IMR-90 (cell line): Measurements from ENCODE around the gene RELL2. TPM values are rescaled to one million over a fixed set of nuclear protein-coding genes. Genes with fewer than 3 reads are reported as not detected.
A peak's percentile ranks its signal among the peaks of the same experiment; 100 is the strongest.

ENCODE experiments used
- ATAC-seq: fragments of 200-7000 bp; cut with Tn5 transposase; 2 replicates; pipeline ENCODE4 v1.9.1; 2020; ENCODE audit warnings: low read depth, mild to moderate bottlenecking, moderate library complexity
- BruUV-seq: library from RNA; stranded (reverse); fragments of 400-500 nt; replicated peaks from 2 replicates; lab custom pipeline; 2021; lab: Mats Ljungman, UMichigan
- CTCF ChIA-PET: fragments of 300-600 bp; formaldehyde crosslinking; extraction: SDS; loops from one replicate; lab custom pipeline; 2021; ENCODE audit warnings: antibody characterized with exemption; lab: Yijun Ruan, JAX
- POLR2A ChIA-PET: fragments of 300-600 bp; sonication (Branson Sonifier 250); formaldehyde crosslinking; loops from one replicate; lab custom pipeline; 2022; ENCODE audit warnings: antibody characterized with exemption; ENCODE audit not compliant: unreplicated experiment; lab: Charles Lee
- DNase-seq: peaks from one replicate; pipeline ENCODE4 v3.0.0; 2013
- H2AFZ ChIP-seq: replicated peaks from 2 replicates; pipeline ENCODE3; 2013; ENCODE audit warnings: low read length, mild to moderate bottlenecking; ENCODE audit not compliant: poor library complexity
- H2AK5ac ChIP-seq: 2 replicates; pipeline ENCODE4 v1.6.1; 2013; ENCODE audit warnings: low read depth, low read length, inconsistent platforms
- H2AK9ac ChIP-seq: replicated peaks from 2 replicates; pipeline ENCODE3; 2013; ENCODE audit warnings: mild to moderate bottlenecking, low read depth, low read length, moderate library complexity; ENCODE audit not compliant: poor library complexity
- H2BK120ac ChIP-seq: 2 replicates; pipeline ENCODE4 v1.6.1; 2013; ENCODE audit warnings: low read depth, low read length, inconsistent platforms
- H2BK15ac ChIP-seq: 3 replicates; pipeline ENCODE4 v1.6.1; 2013; ENCODE audit warnings: low read depth, low read length, inconsistent platforms
- H2BK20ac ChIP-seq: 2 replicates; pipeline ENCODE4 v1.6.1; 2013; ENCODE audit warnings: low read depth, mild to moderate bottlenecking, inconsistent platforms, low read length, moderate library complexity
- H2BK5ac ChIP-seq: 2 replicates; pipeline ENCODE4 v1.6.1; 2013; ENCODE audit warnings: mild to moderate bottlenecking, low read depth, low read length, inconsistent platforms; ENCODE audit not compliant: poor library complexity, severe bottlenecking
- H3K14ac ChIP-seq: replicated peaks from 2 replicates; pipeline ENCODE4 v1.6.1; 2013; ENCODE audit warnings: low read depth, low read length, inconsistent platforms
- H3K18ac ChIP-seq: 2 replicates; pipeline ENCODE4 v1.6.1; 2013; ENCODE audit warnings: low read depth, low read length, control low read depth
- H3K23ac ChIP-seq: 2 replicates; pipeline ENCODE4 v1.6.1; 2013; ENCODE audit warnings: low read depth, low read length, inconsistent platforms
- H3K27ac ChIP-seq: 2 replicates; pipeline ENCODE4 v1.5.1; 2013; ENCODE audit warnings: mild to moderate bottlenecking, control low read depth, low read length; ENCODE audit not compliant: insufficient read depth
- H3K27me3 ChIP-seq: 2 replicates; pipeline ENCODE4 v1.6.1; 2013; ENCODE audit warnings: low read length; ENCODE audit not compliant: control insufficient read depth, insufficient read depth
- H3K36me3 ChIP-seq: 2 replicates; pipeline ENCODE4 v1.6.1; 2013; ENCODE audit warnings: low read length, mixed read lengths; ENCODE audit not compliant: control insufficient read depth, insufficient read depth
- H3K4ac ChIP-seq: 2 replicates; pipeline ENCODE4 v1.6.1; 2013; ENCODE audit warnings: low read depth, low read length, inconsistent platforms
- H3K4me1 ChIP-seq: 2 replicates; pipeline ENCODE4 v1.6.1; 2013; ENCODE audit warnings: low read length, mixed read lengths; ENCODE audit not compliant: control insufficient read depth, insufficient read depth
- H3K4me2 ChIP-seq: 2 replicates; pipeline ENCODE4 v1.6.1; 2013; ENCODE audit warnings: low read depth, mild to moderate bottlenecking, control low read depth, low read length, moderate library complexity
- H3K4me3 ChIP-seq: 2 replicates; pipeline ENCODE4 v1.5.1; 2013; ENCODE audit warnings: low read depth, mild to moderate bottlenecking, control low read depth, low read length, moderate library complexity; ENCODE audit not compliant: insufficient read depth
- H3K56ac ChIP-seq: 2 replicates; pipeline ENCODE4 v1.6.1; 2013; ENCODE audit warnings: low read length, inconsistent platforms; ENCODE audit not compliant: insufficient read depth; ENCODE audit errors: extremely low read depth
- H3K79me1 ChIP-seq, 2 experiments: 2 replicates each; pipeline ENCODE4 v1.6.1; 2013; ENCODE audit warnings: low read length in 2 of 2, inconsistent platforms in 1 of 2, low read depth in 1 of 2
- H3K9ac ChIP-seq: 2 replicates; pipeline ENCODE4 v1.6.1; 2013; ENCODE audit warnings: low read depth, low read length, control low read depth
- H3K9me1 ChIP-seq: 2 replicates; pipeline ENCODE4 v1.6.1; 2013; ENCODE audit warnings: low read length, inconsistent platforms; ENCODE audit not compliant: insufficient read depth
- H3K9me3 ChIP-seq: 2 replicates; pipeline ENCODE4 v1.6.1; 2013; ENCODE audit warnings: low read length; ENCODE audit not compliant: control insufficient read depth, insufficient read depth
- H4K20me1 ChIP-seq: 2 replicates; pipeline ENCODE4 v1.6.1; 2013; ENCODE audit warnings: low read length, inconsistent platforms; ENCODE audit not compliant: insufficient read depth
- H4K5ac ChIP-seq: 2 replicates; pipeline ENCODE4 v1.6.1; 2013; ENCODE audit warnings: mild to moderate bottlenecking, low read depth, low read length, control low read depth
- H4K8ac ChIP-seq, 2 experiments: 2 replicates each; pipeline ENCODE4 v1.6.1; 2013; ENCODE audit warnings: low read depth in 2 of 2, low read length in 2 of 2, control low read depth in 1 of 2, inconsistent platforms in 1 of 2
- H4K91ac ChIP-seq: 2 replicates; pipeline ENCODE4 v1.6.1; 2013; ENCODE audit warnings: low read depth, low read length, inconsistent platforms; ENCODE audit not compliant: insufficient read depth
- BHLHE40 ChIP-seq: fragments of 150-350 bp; IDR thresholded peaks from 2 replicates; pipeline ENCODE4 v1.6.1; 2016; ENCODE audit warnings: mild to moderate bottlenecking, low read depth, low read length
- ELK1 ChIP-seq: fragments of 150-350 bp; IDR thresholded peaks from 2 replicates; pipeline ENCODE4 v1.6.1; 2016; ENCODE audit warnings: low read depth, mild to moderate bottlenecking, low read length, moderate library complexity, borderline replicate concordance
- MAFK ChIP-seq: IDR thresholded peaks from 2 replicates; pipeline ENCODE4 v1.6.1; 2012; ENCODE audit warnings: low read depth, low read length, improper control_type of control experiment
- MXI1 ChIP-seq: IDR thresholded peaks from 2 replicates; pipeline ENCODE4 v1.6.1; 2012; ENCODE audit warnings: low read depth, mild to moderate bottlenecking, low read length, moderate library complexity, borderline replicate concordance
- RCOR1 ChIP-seq: IDR thresholded peaks from 2 replicates; pipeline ENCODE4 v1.6.1; 2012; ENCODE audit warnings: mild to moderate bottlenecking, low read length, improper control_type of control experiment; ENCODE audit not compliant: insufficient replicate concordance
- SMC3 ChIP-seq: fragments of 150-350 bp; IDR thresholded peaks from 2 replicates; pipeline ENCODE4 v1.6.1; 2016; ENCODE audit warnings: low read depth, mild to moderate bottlenecking, antibody characterized with exemption, low read length, moderate library complexity
- USF2 ChIP-seq: fragments of 150-350 bp; IDR thresholded peaks from 2 replicates; pipeline ENCODE4 v1.6.1; 2017; ENCODE audit warnings: mild to moderate bottlenecking, antibody characterized with exemption, low read length, low read depth
- WGBS, 2 experiments: methylation state at CpG; one replicate each; pipeline versions ENCODE4 v1.1.5 to v1.1.7; 2013; ENCODE audit warnings: missing lambda C conversion rate in 2 of 2; ENCODE audit not compliant: insufficient read length in 1 of 2; ENCODE audit errors: extremely low coverage in 2 of 2; 5-methylcytosine and 5-hydroxymethylcytosine counted together
- dilution Hi-C: fragments of 300-500 bp; cut with HindIII; formaldehyde crosslinking; loops from one replicate; pipeline ENCODE4 v1.14.3; 2018; ENCODE audit warnings: low sequenced_read_pairs; ENCODE audit not compliant: unreplicated experiment
- in situ Hi-C: fragments of 300-500 bp; cut with MboI; formaldehyde crosslinking; loops from 3 replicates; pipeline ENCODE4 v1.14.3; 2019; ENCODE audit warnings: low sequenced_read_pairs, inconsistent platforms, mixed read lengths
- intact Hi-C: fragments of 100-400 bp; cut with micrococcal nuclease; formaldehyde crosslinking; loops from 2 replicates; pipeline ENCODE4 v1.10.0; 2022
- polyA plus RNA-seq, 3 experiments: library from polyadenylated mRNA; depleted of rRNA; stranded (reverse); fragments of >200 nt; gene quantifications; 2 replicates each; pipeline ENCODE4 v1.2.3, GENCODE V29; 2012; ENCODE audit warnings: low replicate concordance in 1 of 3
- total RNA-seq: library from RNA; depleted of rRNA; stranded (reverse); fragments of >200 nt; gene quantifications from 2 replicates; pipeline ENCODE4 v1.2.3, GENCODE V29; 2012

Gene RELL2
- total and polyA plus RNA-seq, 2 of the 4 experiments (the other 2 are of a cell fraction) = 2.2 to 7.6 TPM

- no peak overlapping the region for H2AK5ac ChIP-seq
- no peak overlapping the region for H3K27ac ChIP-seq
- H3K4ac ChIP-seq = no peak overlapping the region
- 0 out of 2 replicates have a peak overlapping the region, but pooled peaks have one; percentile 54 for H3K23ac ChIP-seq
- no peaks in the 10 kb centered on the region for H3K9me3 ChIP-seq
- intact Hi-C loops = no loop called here
- 100% methylated on average over 1 of the region's 2 CpGs; no CpG with 5 or more reads in 1 of the 2 experiments for WGBS, 2 experiments
- H3K56ac ChIP-seq = no peak overlapping the region
- no peak overlapping the region for H2AFZ ChIP-seq
- ChIA-PET POLR2A (no interaction called here), CTCF (interaction anchor here (2.5 kb wide), 1 partner anchor 22 kb away, joined by 9 read pairs; the partner anchor contains the start of gene DIAPH1)
- H3K18ac ChIP-seq = no peak overlapping the region
- H3K4me3 ChIP-seq = no peak overlapping the region
- no peak overlapping the region for H4K5ac ChIP-seq
- no peaks in the 10 kb centered on the region for H3K27me3 ChIP-seq
- ATAC-seq (no peak), DNase-seq (no peak)
- H3K14ac ChIP-seq = no peak overlapping the region
- no peak overlapping the region for H4K8ac ChIP-seq
- no peak overlapping the region for H2BK15ac ChIP-seq
- H2BK120ac ChIP-seq = no peak overlapping the region
- H4K20me1 ChIP-seq = no peaks in the 10 kb centered on the region
- no peaks in the 10 kb centered on the region; the same call in 1 of the 2 replicates for H3K9me1 ChIP-seq
- dilution Hi-C loops = no loop called here
- no peaks in the 10 kb centered on the region for H3K4me1 ChIP-seq
- no TSS peak for BruUV-seq
- no peak overlapping the region for H2BK20ac ChIP-seq
- TF ChIP-seq SMC3 = no peak
- TF ChIP-seq ELK1 = no peak
- TF ChIP-seq USF2 = no peak
- TF ChIP-seq MXI1 = no peak
- TF ChIP-seq MAFK = no peak
- no peak for TF ChIP-seq RCOR1
- TF ChIP-seq BHLHE40 = no peak
- H3K36me3 ChIP-seq = no peaks in the 10 kb centered on the region; the same call in 1 of the 2 replicates
- no peak overlapping the region for H3K9ac ChIP-seq
- H2AK9ac ChIP-seq = no peak overlapping the region
- H3K4me2 ChIP-seq = no peak overlapping the region
- in situ Hi-C loops = loop anchor here (25.0 kb wide), 1 partner anchor 910 kb away; the partner anchor contains the start of genes HARS1 and HARS2
- peaks cover 18 to 43% of the 10 kb centered on the region in 2 experiments for H3K79me1 ChIP-seq
- H2BK5ac ChIP-seq = no peak overlapping the region
- H4K91ac ChIP-seq = no peak overlapping the region
Observed at GRCh38 chr5:141597394-141597793, 39.4 kb upstream of the RELL2 start.
